Gastrocnemius medialis (tissue), 4 donors: ENCODE measurements around the gene YPEL2. TPM values are rescaled to one million over a fixed set of nuclear protein-coding genes. Genes with fewer than 3 reads are reported as not detected.

ENCODE experiments used
- ATAC-seq, 2 donors: fragments of 150-250 bp; one replicate each; pipeline ENCODE4 v1.9.1; 2016
- DNase-seq, 2 donors: peaks; one replicate each; pipeline ENCODE4 v3.0.0-alpha.2; 2019
- H3K27ac ChIP-seq, 4 donors: fragments of 200-600 bp; sonication (generic); 1 replicate in 1 of 4; 2 replicates in 3 of 4; pipeline ENCODE4 v1.5.1; 2016 to 2018; ENCODE audit warnings: mild to moderate bottlenecking in 2 of 4, moderate library complexity in 1 of 4
- H3K27me3 ChIP-seq, 3 donors: fragments of 200-600 bp; sonication (generic) in 2 of 3; 1 replicate in 1 of 3; 2 replicates in 2 of 3; pipeline versions ENCODE4 v1.5.1 to v1.6.0; 2016 to 2019; ENCODE audit warnings: mild to moderate bottlenecking in 1 of 3, moderate library complexity in 1 of 3
- H3K36me3 ChIP-seq, 2 donors: fragments of 200-600 bp; sonication (generic) in 1 of 2; one replicate each; pipeline ENCODE4 v1.5.1; 2017 to 2018
- H3K4me1 ChIP-seq, 2 donors: fragments of 200-600 bp; sonication (generic) in 1 of 2; one replicate each; pipeline ENCODE4 v1.5.1; 2016 to 2017; ENCODE audit warnings: mild to moderate bottlenecking in 2 of 2
- H3K4me3 ChIP-seq, 4 donors: fragments of 200-600 bp; sonication (generic) in 3 of 4; 1 replicate in 1 of 4; 2 replicates in 3 of 4; pipeline ENCODE4 v1.5.1; 2016 to 2019; ENCODE audit warnings: mild to moderate bottlenecking in 2 of 4
- H3K9me3 ChIP-seq, 3 donors: fragments of 200-600 bp; sonication (generic) in 2 of 3; 1 replicate in 1 of 3; 2 replicates in 2 of 3; pipeline ENCODE4 v1.5.1; 2016 to 2019
- POLR2A ChIP-seq, 2 donors: fragments of 450-650 bp; IDR thresholded peaks; one replicate each; pipeline ENCODE4 v1.6.1; 2017; ENCODE audit warnings: antibody characterized with exemption in 2 of 2, mild to moderate bottlenecking in 2 of 2, moderate library complexity in 2 of 2
- in situ Hi-C, 4 donors: fragments of 200-750 bp; cut with MboI; loops; one replicate each; pipeline versions ENCODE4 v1.15.0 to v1.8.0; 2017; ENCODE audit warnings: low sequenced_read_pairs in 4 of 4
- intact Hi-C: fragments of 100-400 bp; cut with DNase I; formaldehyde crosslinking; loops from one replicate; pipeline ENCODE4 v1.15.1; 2023; ENCODE audit warnings: low total_unique reads
- total RNA-seq, 4 donors: library from RNA; depleted of rRNA; stranded (reverse); fragments of >200 nt; gene quantifications; one replicate each; pipeline versions ENCODE4 v1.1.0 to v1.2.3, GENCODE V29; 2016
- TF ChIP-seq, protein P1 (sequence below), 5 experiments: fragments of 450-650 bp in 3 of 5; fragments of 200-600 bp in 2 of 5; sonication (generic) in 2 of 5; IDR thresholded peaks in 4 of 5; conservative IDR thresholded peaks in 1 of 5; 1 replicate in 4 of 5; 2 replicates in 1 of 5; pipeline ENCODE4 v1.5.1; 2016 to 2019; ENCODE audit warnings: antibody characterized with exemption in 5 of 5, mild to moderate bottlenecking in 3 of 5, moderate library complexity in 3 of 5

The YPEL2 gene
- total RNA-seq, 4 donors from 2014 or later, result 18.9 to 27.4 (median 22.2) TPM

DNA sequence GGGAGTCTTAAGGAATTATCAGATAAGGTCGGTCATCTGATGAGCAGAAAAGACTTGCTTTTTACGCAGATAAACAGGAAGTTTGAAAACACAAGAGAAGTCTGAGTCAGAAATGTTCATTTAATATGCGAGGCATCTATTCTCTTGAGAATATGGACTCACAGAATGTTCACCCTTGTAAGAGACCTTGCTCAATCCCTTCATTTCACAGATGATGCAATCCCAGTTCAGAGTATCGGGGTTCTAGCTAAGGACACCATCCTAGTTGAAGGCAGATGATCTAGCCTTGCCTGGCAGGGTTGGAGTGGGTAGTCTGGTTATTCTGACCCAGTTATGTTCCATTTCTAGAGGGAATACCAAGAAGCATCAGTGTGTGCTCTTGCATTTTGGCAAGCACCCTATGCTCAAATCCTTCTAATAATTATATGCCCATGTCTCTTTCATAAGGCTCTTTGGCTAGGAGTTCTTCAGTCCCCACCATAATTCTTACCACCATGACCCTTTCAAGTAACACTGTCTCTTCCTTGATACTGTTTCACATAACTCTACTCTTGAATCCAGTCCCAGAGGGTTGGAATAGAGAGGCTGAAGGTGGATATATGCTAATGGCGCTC, 42.5 kb downstream of the YPEL2 start:
- peaks cover 98% of the 10 kb centered on the region in 2 donors for H3K4me1 ChIP-seq

DNA sequence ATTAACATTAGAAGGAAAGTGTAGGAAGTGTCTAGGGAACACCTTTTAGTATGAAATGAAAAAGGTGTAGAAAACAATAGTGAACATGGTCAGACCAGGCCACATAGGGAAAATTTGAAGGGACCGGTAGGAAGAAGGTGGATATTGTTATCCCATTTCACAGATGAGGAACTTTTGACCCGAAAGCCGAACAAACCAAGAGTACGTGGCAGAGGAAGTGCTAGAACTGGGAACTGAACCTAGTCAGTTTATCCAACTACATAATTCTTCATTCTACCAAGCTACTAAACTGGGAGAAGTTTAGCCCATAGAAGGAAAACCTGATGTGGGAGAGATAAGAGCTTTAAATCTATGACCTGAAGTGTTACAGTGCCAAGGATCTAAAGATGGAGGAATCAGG, 43.2 kb downstream of the YPEL2 start:
- Histone ChIP-seq H3K27ac (peak overlapping the region; percentile 96 to 99 (median 98)), H3K4me3 (no peak overlapping the region), H3K9me3 (no peaks in the 10 kb centered on the region), H3K27me3 (no peaks in the 10 kb centered on the region), H3K36me3 (no peaks in the 10 kb centered on the region), H3K4me1 (peaks cover 98% of the 10 kb centered on the region in 2 donors)
- ATAC-seq, result no peak
- no peak for DNase-seq
- TF ChIP-seq POLR2A (IDR thresholded peaks at IDR 0.05), result no peak
- TF ChIP-seq, protein P1, sequence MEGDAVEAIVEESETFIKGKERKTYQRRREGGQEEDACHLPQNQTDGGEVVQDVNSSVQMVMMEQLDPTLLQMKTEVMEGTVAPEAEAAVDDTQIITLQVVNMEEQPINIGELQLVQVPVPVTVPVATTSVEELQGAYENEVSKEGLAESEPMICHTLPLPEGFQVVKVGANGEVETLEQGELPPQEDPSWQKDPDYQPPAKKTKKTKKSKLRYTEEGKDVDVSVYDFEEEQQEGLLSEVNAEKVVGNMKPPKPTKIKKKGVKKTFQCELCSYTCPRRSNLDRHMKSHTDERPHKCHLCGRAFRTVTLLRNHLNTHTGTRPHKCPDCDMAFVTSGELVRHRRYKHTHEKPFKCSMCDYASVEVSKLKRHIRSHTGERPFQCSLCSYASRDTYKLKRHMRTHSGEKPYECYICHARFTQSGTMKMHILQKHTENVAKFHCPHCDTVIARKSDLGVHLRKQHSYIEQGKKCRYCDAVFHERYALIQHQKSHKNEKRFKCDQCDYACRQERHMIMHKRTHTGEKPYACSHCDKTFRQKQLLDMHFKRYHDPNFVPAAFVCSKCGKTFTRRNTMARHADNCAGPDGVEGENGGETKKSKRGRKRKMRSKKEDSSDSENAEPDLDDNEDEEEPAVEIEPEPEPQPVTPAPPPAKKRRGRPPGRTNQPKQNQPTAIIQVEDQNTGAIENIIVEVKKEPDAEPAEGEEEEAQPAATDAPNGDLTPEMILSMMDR (IDR thresholded peaks at IDR 0.05 in 4 of 5, conservative IDR thresholded peaks at IDR 0.05 in 1 of 5), result no peak
- in situ Hi-C loops (loop anchor here in 1 of 4 donors (10.0 kb wide), 1 partner anchor 50 kb away; no protein-coding TSS in a partner anchor), intact Hi-C loops (no loop called here)

More for the DNA sequence above, 42.5 kb downstream of the YPEL2 start:
- intact Hi-C loops, result no loop called here
- Histone ChIP-seq H3K4me3 (no peak overlapping the region), H3K9me3 (no peaks in the 10 kb centered on the region), H3K27me3 (no peaks in the 10 kb centered on the region), H3K36me3 (no peaks in the 10 kb centered on the region), H3K27ac (peak overlapping the region; percentile 96 to 99 (median 98))
- peak; percentile 49 to 69 for DNase-seq
- in situ Hi-C loops, result loop anchor here in 1 of 4 donors (10.0 kb wide), 1 partner anchor 51 kb away; no protein-coding TSS in a partner anchor
- TF ChIP-seq, protein P1 (IDR thresholded peaks at IDR 0.05 in 4 of 5, conservative IDR thresholded peaks at IDR 0.05 in 1 of 5), result no peak
- no peak for TF ChIP-seq POLR2A (IDR thresholded peaks at IDR 0.05)
- peak; percentile 2 to 7 for ATAC-seq

DNA sequence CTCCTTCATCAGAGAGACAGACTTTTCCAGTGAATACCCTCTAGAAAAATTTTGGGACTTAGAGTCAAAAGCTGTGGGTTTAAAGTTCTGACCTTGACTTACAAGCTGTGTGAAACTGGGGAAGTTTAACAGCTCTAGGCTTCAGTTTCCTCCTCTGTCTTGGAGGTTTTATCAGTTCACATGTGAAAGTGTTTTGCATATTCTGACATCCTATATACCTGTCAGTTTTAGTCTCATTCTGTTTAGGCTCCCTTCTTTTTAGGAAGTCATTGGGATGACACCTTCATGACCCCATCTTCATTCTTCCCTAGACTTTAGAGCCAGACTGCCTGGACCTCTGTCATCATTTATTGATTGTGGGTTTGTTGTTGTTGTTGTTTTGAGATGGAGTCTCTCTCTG, 44.4 kb downstream of the YPEL2 start:
- intact Hi-C loops (no loop called here), in situ Hi-C loops (loop anchor here in 1 of 4 donors (10.0 kb wide), 1 partner anchor 49 kb away; no protein-coding TSS in a partner anchor)
- Histone ChIP-seq H3K27ac (peak overlapping the region; percentile 96 to 99 (median 98)), H3K9me3 (no peaks in the 10 kb centered on the region), H3K27me3 (no peaks in the 10 kb centered on the region), H3K4me1 (peaks cover 98% of the 10 kb centered on the region in 2 donors), H3K36me3 (no peaks in the 10 kb centered on the region), H3K4me3 (no peak overlapping the region)
- no peak for DNase-seq
- TF ChIP-seq POLR2A (IDR thresholded peaks at IDR 0.05), result no peak
- TF ChIP-seq, protein P1 (IDR thresholded peaks at IDR 0.05 in 4 of 5, conservative IDR thresholded peaks at IDR 0.05 in 1 of 5), result no peak
- ATAC-seq, result no peak

DNA sequence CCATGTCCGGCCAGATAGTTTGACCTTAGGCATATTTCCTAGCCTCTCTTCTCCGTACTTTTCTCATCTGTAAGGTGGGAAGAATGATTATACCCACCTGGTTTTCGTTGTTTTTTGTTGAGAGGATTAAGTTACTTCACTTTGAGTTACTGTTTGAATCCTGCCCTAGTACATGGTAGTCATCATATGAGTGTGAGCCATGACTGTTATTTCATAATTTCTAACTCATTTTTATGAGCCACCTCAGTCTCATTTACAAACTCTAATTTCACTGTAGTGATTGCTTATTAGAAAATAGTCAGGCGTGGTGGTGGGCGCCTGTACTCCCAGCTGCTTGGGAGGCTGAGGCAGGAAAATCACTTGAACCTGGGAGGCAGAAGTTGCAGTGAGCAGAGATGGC, 45.1 kb downstream of the YPEL2 start:
- DNase-seq (no peak), ATAC-seq (no peak)
- Histone ChIP-seq H3K4me1 (peaks cover 98% of the 10 kb centered on the region in 2 donors), H3K4me3 (no peak overlapping the region), H3K27me3 (no peaks in the 10 kb centered on the region), H3K9me3 (no peaks in the 10 kb centered on the region), H3K27ac (peak overlapping the region; percentile 96 to 99 (median 98)), H3K36me3 (no peaks in the 10 kb centered on the region)
- intact Hi-C loops (no loop called here), in situ Hi-C loops (loop anchor here in 1 of 4 donors (10.0 kb wide), 1 partner anchor 48 kb away; no protein-coding TSS in a partner anchor)
- no peak for TF ChIP-seq POLR2A (IDR thresholded peaks at IDR 0.05)
- TF ChIP-seq, protein P1 (IDR thresholded peaks at IDR 0.05 in 4 of 5, conservative IDR thresholded peaks at IDR 0.05 in 1 of 5), result no peak
